Measurements from ENCODE around the gene ZNF37A. TPM values are rescaled to one million over a fixed set of nuclear protein-coding genes. Genes with fewer than 3 reads are reported as not detected.

Gene ZNF37A
- total and polyA plus RNA-seq, 4 donors = 3.5 to 11.5 (median 4.4) TPM

DNA sequence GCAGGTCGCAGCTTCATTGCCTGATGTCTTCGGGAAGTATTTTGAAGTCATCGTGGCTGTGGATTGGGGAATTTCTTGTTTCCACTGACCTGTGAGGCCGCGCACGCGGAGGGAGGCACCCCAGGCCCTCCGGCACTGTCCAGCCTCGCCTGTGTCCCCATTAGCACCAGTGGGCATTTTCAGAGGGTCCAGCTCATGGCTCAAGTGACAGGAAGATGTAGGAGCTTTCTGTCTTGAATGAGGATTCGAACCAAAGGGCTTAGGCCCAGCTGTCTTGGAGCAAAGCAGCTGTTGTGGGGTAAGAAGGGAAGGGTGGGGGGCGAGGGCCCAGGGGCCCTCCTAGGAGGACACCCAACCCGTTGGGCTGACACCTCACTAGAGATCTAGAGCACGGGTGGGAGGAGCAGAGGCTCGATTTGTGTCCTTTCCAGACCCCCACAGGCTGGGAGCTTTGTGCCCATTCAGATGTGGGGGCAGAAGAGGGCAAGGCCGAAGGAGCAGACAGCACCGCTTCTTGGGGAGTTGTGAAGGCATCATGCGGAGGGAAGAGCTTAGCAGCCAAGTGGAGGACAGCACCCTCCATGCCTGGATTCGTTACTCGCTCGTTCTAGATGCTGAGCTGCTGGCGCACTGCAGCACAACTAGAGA is 914 bp downstream of the ZNF37A start:
- Histone ChIP-seq H3K36me3 (ENCODE audit: control insufficient read depth in 4 of 4, insufficient read depth in 3 of 4, low read depth in 1 of 4, low read length in 3 of 4) (peaks cover 6 to 26% (median 19%) of the 10 kb centered on the region in 4 donors), H3K4me1 (ENCODE audit: control insufficient read depth in 4 of 4, insufficient read depth in 4 of 4, low read length in 3 of 4) (peaks cover 0 to 12% (median 8%) of the 10 kb centered on the region in 4 donors), H3K4me3 (ENCODE audit: low read depth in 1 of 3, low read length in 3 of 3) (peak overlapping the region; percentile 76 to 96 (median 90)), H3K27ac (ENCODE audit: low read depth in 1 of 2, low read length in 2 of 2) (peak overlapping the region; percentile 86 to 94), H3K27me3 (ENCODE audit: control insufficient read depth in 4 of 4, insufficient read depth in 4 of 4, low read length in 3 of 4) (no peaks in the 10 kb centered on the region), H3K9ac (ENCODE audit: low read depth in 1 of 2, low read length in 2 of 2) (peak overlapping the region; percentile 73 to 95), H3K9me3 (ENCODE audit: control insufficient read depth in 4 of 4, low read length in 3 of 4) (no peaks in the 10 kb centered on the region)
- 61% methylated on average over 21 of the region's 21 CpGs for WGBS
- TF ChIP-seq NR2F2 (IDR thresholded peaks at IDR 0.05) (no peak), SP1 (IDR thresholded peaks at IDR 0.05) (no peak), YY1 (IDR thresholded peaks at IDR 0.05) (no peak), GABPA (IDR thresholded peaks at IDR 0.05 in 1 of 2, conservative IDR thresholded peaks at IDR 0.05 in 1 of 2) (no peak), EGR1 (IDR thresholded peaks at IDR 0.05; ENCODE audit: low read depth in 2 of 2) (no peak), HNF4G (IDR thresholded peaks at IDR 0.05) (no peak), JUND (IDR thresholded peaks at IDR 0.05) (no peak), RAD21 (IDR thresholded peaks at IDR 0.05) (no peak), FOXA2 (IDR thresholded peaks at IDR 0.05) (no peak)
- TF ChIP-seq, protein P1, sequence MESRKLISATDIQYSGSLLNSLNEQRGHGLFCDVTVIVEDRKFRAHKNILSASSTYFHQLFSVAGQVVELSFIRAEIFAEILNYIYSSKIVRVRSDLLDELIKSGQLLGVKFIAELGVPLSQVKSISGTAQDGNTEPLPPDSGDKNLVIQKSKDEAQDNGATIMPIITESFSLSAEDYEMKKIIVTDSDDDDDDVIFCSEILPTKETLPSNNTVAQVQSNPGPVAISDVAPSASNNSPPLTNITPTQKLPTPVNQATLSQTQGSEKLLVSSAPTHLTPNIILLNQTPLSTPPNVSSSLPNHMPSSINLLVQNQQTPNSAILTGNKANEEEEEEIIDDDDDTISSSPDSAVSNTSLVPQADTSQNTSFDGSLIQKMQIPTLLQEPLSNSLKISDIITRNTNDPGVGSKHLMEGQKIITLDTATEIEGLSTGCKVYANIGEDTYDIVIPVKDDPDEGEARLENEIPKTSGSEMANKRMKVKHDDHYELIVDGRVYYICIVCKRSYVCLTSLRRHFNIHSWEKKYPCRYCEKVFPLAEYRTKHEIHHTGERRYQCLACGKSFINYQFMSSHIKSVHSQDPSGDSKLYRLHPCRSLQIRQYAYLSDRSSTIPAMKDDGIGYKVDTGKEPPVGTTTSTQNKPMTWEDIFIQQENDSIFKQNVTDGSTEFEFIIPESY (IDR thresholded peaks at IDR 0.05) = no peak
- TF ChIP-seq, protein P2, sequence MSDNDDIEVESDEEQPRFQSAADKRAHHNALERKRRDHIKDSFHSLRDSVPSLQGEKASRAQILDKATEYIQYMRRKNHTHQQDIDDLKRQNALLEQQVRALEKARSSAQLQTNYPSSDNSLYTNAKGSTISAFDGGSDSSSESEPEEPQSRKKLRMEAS (IDR thresholded peaks at IDR 0.05) = no peak
- TF ChIP-seq, protein P3, sequence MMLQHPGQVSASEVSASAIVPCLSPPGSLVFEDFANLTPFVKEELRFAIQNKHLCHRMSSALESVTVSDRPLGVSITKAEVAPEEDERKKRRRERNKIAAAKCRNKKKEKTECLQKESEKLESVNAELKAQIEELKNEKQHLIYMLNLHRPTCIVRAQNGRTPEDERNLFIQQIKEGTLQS (IDR thresholded peaks at IDR 0.05) = no peak
- DNase-seq (ENCODE audit: low spot score) = no peak

DNA sequence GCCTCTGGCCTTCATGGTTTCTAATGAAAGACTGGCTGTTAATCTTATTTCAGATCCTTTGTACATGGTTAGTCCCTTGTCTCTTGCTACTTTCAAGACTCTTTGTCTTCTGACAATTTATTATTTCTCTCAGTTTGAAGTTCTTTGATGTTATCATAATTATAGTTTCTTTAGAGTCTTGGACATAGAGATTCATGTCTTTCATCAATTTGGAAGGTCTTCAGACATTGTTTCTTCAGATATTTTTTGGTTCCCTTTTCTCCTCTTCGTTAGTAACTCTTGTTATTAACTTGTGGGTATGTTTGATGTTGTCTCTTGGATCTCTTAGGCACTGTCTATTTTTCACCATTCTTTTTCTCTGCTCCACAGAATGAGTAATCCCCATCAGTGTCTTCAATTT is 8.7 kb downstream of the ZNF37A start:
- 95% methylated on average over 1 of the region's 1 CpG for WGBS
- H3K4me3 ChIP-seq (ENCODE audit: low read depth in 1 of 3, low read length in 3 of 3) = peak overlapping the region in 2 of 3 donors; percentile 14 to 35
- peaks cover 9 to 60% (median 51%) of the 10 kb centered on the region in 4 donors for H3K36me3 ChIP-seq (ENCODE audit: control insufficient read depth in 4 of 4, insufficient read depth in 3 of 4, low read depth in 1 of 4, low read length in 3 of 4)
- no peak overlapping the region for H3K27ac ChIP-seq (ENCODE audit: low read depth in 1 of 2, low read length in 2 of 2)
- TF ChIP-seq, protein P4, sequence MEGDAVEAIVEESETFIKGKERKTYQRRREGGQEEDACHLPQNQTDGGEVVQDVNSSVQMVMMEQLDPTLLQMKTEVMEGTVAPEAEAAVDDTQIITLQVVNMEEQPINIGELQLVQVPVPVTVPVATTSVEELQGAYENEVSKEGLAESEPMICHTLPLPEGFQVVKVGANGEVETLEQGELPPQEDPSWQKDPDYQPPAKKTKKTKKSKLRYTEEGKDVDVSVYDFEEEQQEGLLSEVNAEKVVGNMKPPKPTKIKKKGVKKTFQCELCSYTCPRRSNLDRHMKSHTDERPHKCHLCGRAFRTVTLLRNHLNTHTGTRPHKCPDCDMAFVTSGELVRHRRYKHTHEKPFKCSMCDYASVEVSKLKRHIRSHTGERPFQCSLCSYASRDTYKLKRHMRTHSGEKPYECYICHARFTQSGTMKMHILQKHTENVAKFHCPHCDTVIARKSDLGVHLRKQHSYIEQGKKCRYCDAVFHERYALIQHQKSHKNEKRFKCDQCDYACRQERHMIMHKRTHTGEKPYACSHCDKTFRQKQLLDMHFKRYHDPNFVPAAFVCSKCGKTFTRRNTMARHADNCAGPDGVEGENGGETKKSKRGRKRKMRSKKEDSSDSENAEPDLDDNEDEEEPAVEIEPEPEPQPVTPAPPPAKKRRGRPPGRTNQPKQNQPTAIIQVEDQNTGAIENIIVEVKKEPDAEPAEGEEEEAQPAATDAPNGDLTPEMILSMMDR (IDR thresholded peaks at IDR 0.05; ENCODE audit: low read depth, low read length, missing input control) = no peak
- TF ChIP-seq HNF4A (conservative IDR thresholded peaks at IDR 0.05) (no peak), HNF4G (IDR thresholded peaks at IDR 0.05) (no peak), NR2F2 (IDR thresholded peaks at IDR 0.05) (no peak), EGR1 (IDR thresholded peaks at IDR 0.05; ENCODE audit: low read depth in 2 of 2) (no peak), GABPA (IDR thresholded peaks at IDR 0.05 in 1 of 2, conservative IDR thresholded peaks at IDR 0.05 in 1 of 2) (no peak), RAD21 (IDR thresholded peaks at IDR 0.05) (no peak), JUND (IDR thresholded peaks at IDR 0.05) (no peak), FOXA1 (IDR thresholded peaks at IDR 0.05) (no peak), YY1 (IDR thresholded peaks at IDR 0.05) (no peak)
- TF ChIP-seq, protein P3 (IDR thresholded peaks at IDR 0.05) = no peak
- TF ChIP-seq, protein P1 (IDR thresholded peaks at IDR 0.05) = no peak
- no peak overlapping the region for H3K9ac ChIP-seq (ENCODE audit: low read depth in 1 of 2, low read length in 2 of 2)
- H3K27me3 ChIP-seq (ENCODE audit: control insufficient read depth in 4 of 4, insufficient read depth in 4 of 4, low read length in 3 of 4) = no peaks in the 10 kb centered on the region
- no peak for DNase-seq (ENCODE audit: low spot score)
- peaks cover 13 to 44% (median 15%) of the 10 kb centered on the region in 4 donors for H3K9me3 ChIP-seq (ENCODE audit: control insufficient read depth in 4 of 4, low read length in 3 of 4)
- H3K4me1 ChIP-seq (ENCODE audit: control insufficient read depth in 4 of 4, insufficient read depth in 4 of 4, low read length in 3 of 4) = no peaks in the 10 kb centered on the region

Data from liver (tissue), 9 donors.